GM20000 (cell line): ENCODE results near the gene BACH2.
"Not testable (repeated sequence)": the region's sequence is repeated elsewhere in the genome, so short reads cannot be mapped to it uniquely, and the experiment has no call there.

Source experiments
- DNase-seq: peaks from one replicate; pipeline ENCODE4 v3.0.0; 2012; ENCODE audit warnings: low spot score
- CTCF ChIP-seq: IDR thresholded peaks from 2 replicates; pipeline ENCODE4 v1.5.1; 2012; ENCODE audit warnings: mild to moderate bottlenecking, control low read depth; ENCODE audit errors: extremely low read depth, missing control alignments

Gene BACH2

GRCh38 chr6:90036963-90037362, 259.7 kb downstream of the BACH2 start:
- no peak for TF ChIP-seq CTCF
- no peak for DNase-seq

GRCh38 chr6:90035047-90035723, 261.5 kb downstream of the BACH2 start:
- no peak for DNase-seq
- TF ChIP-seq CTCF: no peak

GRCh38 chr6:90033746-90034271, 262.8 kb downstream of the BACH2 start:
- TF ChIP-seq CTCF: no peak
- no peak for DNase-seq

- not testable (repeated sequence) for DNase-seq
Measured at GRCh38 chr6:90032489-90033212, 264.0 kb downstream of the BACH2 start.

GRCh38 chr6:90028995-90029635, 267.5 kb downstream of the BACH2 start:
- DNase-seq: no peak
- no peak for TF ChIP-seq CTCF

- TF ChIP-seq CTCF: no peak
- DNase-seq: no peak
Measured at GRCh38 chr6:90028066-90028778, 268.4 kb downstream of the BACH2 start.

- DNase-seq: no peak
- no peak for TF ChIP-seq CTCF
Measured at GRCh38 chr6:90026216-90026615, 270.4 kb downstream of the BACH2 start.
